HG03354 (cell line): Measurements from ENCODE around the gene MEI1.

Experiments used
- ATAC-seq: cut with Tn5 transposase; IDR thresholded peaks from one replicate; pipeline ENCODE4 v1.9.1; 2021; ENCODE audit warnings: mild to moderate bottlenecking; ENCODE audit not compliant: unreplicated experiment, poor library complexity, severe bottlenecking

MEI1 gene

GRCh38 chr22:41739576-41739975 is 40.3 kb downstream of the MEI1 start:
- ATAC-seq, result no peak

GRCh38 chr22:41742918-41743317 is 43.6 kb downstream of the MEI1 start:
- ATAC-seq, result no peak

GRCh38 chr22:41745968-41746367 is 46.7 kb downstream of the MEI1 start:
- no peak for ATAC-seq

- peak; percentile 70 for ATAC-seq
Measured at GRCh38 chr22:41746567-41747400, 47.5 kb downstream of the MEI1 start.

- no peak for ATAC-seq
Measured at GRCh38 chr22:41752011-41752970, 53.0 kb downstream of the MEI1 start.

- ATAC-seq, result no peak
Measured at GRCh38 chr22:41753984-41754383, 54.7 kb downstream of the MEI1 start.

- no peak for ATAC-seq
Measured at GRCh38 chr22:41757502-41757901, 58.2 kb downstream of the MEI1 start.

GRCh38 chr22:41758231-41758630 is 58.9 kb downstream of the MEI1 start:
- no peak for ATAC-seq

GRCh38 chr22:41762980-41763779 is 63.9 kb downstream of the MEI1 start:
- no peak for ATAC-seq

- ATAC-seq, result no peak
Measured at GRCh38 chr22:41766476-41766875, 67.2 kb downstream of the MEI1 start.

GRCh38 chr22:41768430-41768829 is 69.1 kb downstream of the MEI1 start:
- no peak for ATAC-seq

GRCh38 chr22:41770715-41771468 is 71.6 kb downstream of the MEI1 start:
- no peak for ATAC-seq

- ATAC-seq, result no peak
Measured at GRCh38 chr22:41772198-41772597, 72.9 kb downstream of the MEI1 start.

GRCh38 chr22:41772645-41773044 is 73.3 kb downstream of the MEI1 start:
- no peak for ATAC-seq

GRCh38 chr22:41775338-41775737 is 76.0 kb downstream of the MEI1 start:
- ATAC-seq, result no peak

- ATAC-seq, result no peak
Measured at GRCh38 chr22:41775976-41776375, 76.7 kb downstream of the MEI1 start.

- ATAC-seq, result no peak
Measured at GRCh38 chr22:41776381-41776780, 77.1 kb downstream of the MEI1 start.

- no peak for ATAC-seq
Measured at GRCh38 chr22:41777749-41778425, 78.6 kb downstream of the MEI1 start.
